B cell (primary cell): ENCODE data around the gene CDC5L. TPM values are rescaled to one million over a fixed set of nuclear protein-coding genes. Genes with fewer than 3 reads are reported as not detected.

ENCODE experiments used
- ATAC-seq: fragments of 200-7000 bp; cut with Tn5 transposase; one replicate; pipeline ENCODE4 v1.10.0; 2021; ENCODE audit warnings: low read depth, mild to moderate bottlenecking, moderate number of reproducible peaks, moderate library complexity
- CTCF ChIA-PET: fragments of 350-600 bp; sonication (Branson Sonifier 250); formaldehyde crosslinking; loops from one replicate; lab custom pipeline; 2021; ENCODE audit warnings: antibody characterized with exemption, inconsistent platforms; lab: Charles Lee
- POLR2A ChIA-PET: fragments of 350-600 bp; sonication (Branson Sonifier 250); formaldehyde crosslinking; loops from one replicate; lab custom pipeline; 2021; ENCODE audit warnings: antibody characterized with exemption; lab: Charles Lee
- DNase-seq: peaks from one replicate; pipeline ENCODE4 v3.0.0; 2013
- H2AFZ ChIP-seq: 2 replicates; pipeline ENCODE4 v1.6.1; 2012; ENCODE audit warnings: mild to moderate bottlenecking, low read depth, low read length; ENCODE audit not compliant: insufficient read depth, poor library complexity, severe bottlenecking
- H3K27ac ChIP-seq, 2 donors: 1 replicate in 1 of 2; 2 replicates in 1 of 2; pipeline ENCODE4 v1.5.1; 2012 to 2013; ENCODE audit warnings: low read length in 2 of 2, mild to moderate bottlenecking in 2 of 2, moderate library complexity in 1 of 2
- H3K27me3 ChIP-seq, 4 experiments: fragments of 200-600 bp in 1 of 4; sonication (generic) in 1 of 4; replicated peaks in 1 of 4; 1 replicate in 2 of 4; 2 replicates in 2 of 4; pipeline versions ENCODE4 v1.6.1 to v1.7.0; 2013 to 2016; ENCODE audit warnings: low read length in 3 of 4, mild to moderate bottlenecking in 2 of 4, mixed read lengths in 1 of 4, moderate library complexity in 1 of 4; ENCODE audit not compliant: insufficient read depth in 4 of 4, control insufficient read depth in 3 of 4; ENCODE audit errors: control extremely low read depth in 1 of 4
- H3K36me3 ChIP-seq, 2 experiments: replicated peaks in 1 of 2; 1 replicate in 1 of 2; 2 replicates in 1 of 2; pipeline versions ENCODE4 v1.6.1 to v1.7.1; 2013; ENCODE audit warnings: low read length in 1 of 2; ENCODE audit not compliant: insufficient read depth in 2 of 2, control insufficient read depth in 1 of 2; ENCODE audit errors: control extremely low read depth in 1 of 2, extremely low read depth in 1 of 2
- H3K4me1 ChIP-seq, 2 donors: fragments of 200-600 bp in 1 of 2; sonication (generic) in 1 of 2; 1 replicate in 1 of 2; 2 replicates in 1 of 2; pipeline versions ENCODE4 v1.5.1 to v1.6.1; 2013 to 2017; ENCODE audit warnings: low read length in 2 of 2; ENCODE audit not compliant: control insufficient read depth in 2 of 2, insufficient read depth in 2 of 2
- H3K4me2 ChIP-seq: replicated peaks from 2 replicates; pipeline ENCODE3; 2012; ENCODE audit warnings: mild to moderate bottlenecking, low read depth, low read length; ENCODE audit not compliant: poor library complexity, severe bottlenecking
- H3K4me3 ChIP-seq, 5 experiments: fragments of 200-600 bp in 1 of 5; sonication (generic) in 1 of 5; 1 replicate in 3 of 5; 2 replicates in 2 of 5; pipeline versions ENCODE4 v1.5.1 to v1.7.0; 2011 to 2016; ENCODE audit warnings: low read length in 4 of 5, mild to moderate bottlenecking in 4 of 5, low read depth in 2 of 5, control low read depth in 1 of 5, moderate library complexity in 1 of 5; ENCODE audit not compliant: insufficient read depth in 1 of 5; ENCODE audit errors: control extremely low read depth in 1 of 5, extremely low read depth in 1 of 5
- H3K79me2 ChIP-seq: fragments of 200-600 bp; sonication (generic); one replicate; pipeline ENCODE4 v1.6.0; 2016; ENCODE audit warnings: low read length; ENCODE audit not compliant: control insufficient read depth, insufficient read depth
- H3K9ac ChIP-seq: fragments of 200-600 bp; sonication (generic); 2 replicates; pipeline ENCODE4 v1.6.1; 2017; ENCODE audit warnings: mild to moderate bottlenecking, low read length, moderate library complexity
- H3K9me3 ChIP-seq, 3 donors: one replicate each; pipeline versions ENCODE4 v1.6.1 to v1.7.1; 2013; ENCODE audit warnings: low read length in 2 of 3; ENCODE audit not compliant: control insufficient read depth in 2 of 3, insufficient read depth in 1 of 3; ENCODE audit errors: control extremely low read depth in 1 of 3
- H4K20me1 ChIP-seq: 2 replicates; pipeline ENCODE4 v1.6.0; 2012; ENCODE audit warnings: mild to moderate bottlenecking, low read length; ENCODE audit not compliant: insufficient read depth, control insufficient read depth, poor library complexity, severe bottlenecking
- H3K27ac Mint-ChIP-seq: one replicate; pipeline ENCODE4 v1.8.0; 2021; ENCODE audit warnings: mixed read lengths
- H3K27me3 Mint-ChIP-seq: one replicate; pipeline ENCODE4 v1.8.0; 2021; ENCODE audit warnings: mixed read lengths
- H3K4me1 Mint-ChIP-seq: one replicate; pipeline ENCODE4 v1.8.0; 2021; ENCODE audit warnings: mixed read lengths
- H3K4me3 Mint-ChIP-seq: one replicate; pipeline ENCODE4 v1.8.0; 2021; ENCODE audit warnings: mixed read lengths
- H3K9me3 Mint-ChIP-seq: one replicate; pipeline ENCODE4 v1.8.0; 2022; ENCODE audit warnings: mixed read lengths; ENCODE audit not compliant: insufficient read depth
- CTCF ChIP-seq: fragments of 200-600 bp; IDR thresholded peaks from one replicate; pipeline ENCODE4 v1.8.0; 2022; ENCODE audit warnings: antibody characterized with exemption, mild to moderate bottlenecking
- EZH2 ChIP-seq: IDR thresholded peaks from 2 replicates; pipeline ENCODE4 v1.6.1; 2012; ENCODE audit warnings: borderline replicate concordance, low read depth, mild to moderate bottlenecking, moderate library complexity, low read length; ENCODE audit not compliant: insufficient read depth, poor library complexity, severe bottlenecking
- WGBS: methylation state at CpG from one replicate; pipeline ENCODE4 v1.1.5; 2013; ENCODE audit warnings: missing lambda C conversion rate; ENCODE audit not compliant: insufficient coverage; 5-methylcytosine and 5-hydroxymethylcytosine counted together
- intact Hi-C: fragments of 100-400 bp; cut with micrococcal nuclease; formaldehyde crosslinking; loops from one replicate; pipeline ENCODE4 v1.10.0; 2022
- polyA plus RNA-seq: library from polyadenylated mRNA; depleted of rRNA; stranded (reverse); fragments of >200 nt; gene quantifications from 2 replicates; pipeline ENCODE4 v1.2.3, GENCODE V29; 2012
- total RNA-seq, 2 donors: library from RNA; stranded (reverse); fragments of 120-200 nt in 1 of 2; gene quantifications; 1 replicate in 1 of 2; 2 replicates in 1 of 2; pipeline versions ENCODE4 v1.2.3 to v1.2.4, GENCODE V29; 2013 to 2022

CDC5L gene
- total and polyA plus RNA-seq, 2 donors (not counting 1 experiment from before 2014, with no cell fraction given): 4.1 to 22.2 TPM

- H3K27ac Mint-ChIP-seq: no peak overlapping the region
- Histone ChIP-seq H3K36me3 (peaks cover 7 to 40% of the 10 kb centered on the region in 2 experiments), H3K4me1 (no peaks in the 10 kb centered on the region), H3K9me3 (peaks cover 11 to 23% (median 14%) of the 10 kb centered on the region in 3 donors), H3K27ac (no peak overlapping the region), H3K9ac (no peak overlapping the region), H3K79me2 (peaks cover 11% of the 10 kb centered on the region), H3K4me2 (no peak overlapping the region), H4K20me1 (peaks cover 8% of the 10 kb centered on the region), H2AFZ (no peak overlapping the region), H3K27me3 (no peaks in the 10 kb centered on the region), H3K4me3 (no peak overlapping the region)
- ChIA-PET CTCF (interaction anchor here (0.7 to 2.1 kb wide), 2 partner anchors 8 to 164 kb away, joined by 3 to 5 read pairs; no protein-coding TSS in a partner anchor), POLR2A (interaction anchor here (0.7 kb wide), 1 partner anchor 1560 kb away, joined by 4 read pairs; no protein-coding TSS in a partner anchor)
- H3K4me3 Mint-ChIP-seq: no peak overlapping the region
- H3K9me3 Mint-ChIP-seq: peaks cover 9% of the 10 kb centered on the region
- no peaks in the 10 kb centered on the region for H3K27me3 Mint-ChIP-seq
- ATAC-seq: no peak
- DNase-seq: no peak
- TF ChIP-seq CTCF: no peak
- no peak for TF ChIP-seq EZH2
- WGBS: no CpG with 5 or more reads among the region's 6 CpGs
- intact Hi-C loops: no loop called here
- no peaks in the 10 kb centered on the region for H3K4me1 Mint-ChIP-seq
Observed at GRCh38 chr6:44439270-44440045, 52.0 kb downstream of the CDC5L start.
